ENCODE data around the gene TRIM33.

DNA sequence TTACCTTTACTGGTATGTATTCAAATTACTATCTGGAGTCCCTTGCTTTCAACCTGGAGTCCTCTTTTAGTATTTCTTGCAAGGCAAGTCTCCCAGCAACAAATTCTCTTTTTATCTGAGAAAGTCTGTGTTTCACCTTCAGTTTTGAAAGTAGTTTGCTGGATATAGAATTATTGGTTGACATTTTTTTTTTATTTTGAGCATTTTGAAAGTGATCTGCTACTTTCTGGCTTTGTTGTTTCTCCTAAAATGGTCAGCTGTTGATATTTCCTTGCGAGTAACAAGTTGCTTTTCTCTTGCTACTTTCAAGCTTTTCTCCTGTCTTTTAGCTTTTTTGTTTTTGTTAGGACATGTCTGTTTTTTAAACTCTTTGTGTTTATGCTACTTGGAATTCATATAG, 126.1 kb downstream of the TRIM33 start:
- TF ChIP-seq, protein P1, sequence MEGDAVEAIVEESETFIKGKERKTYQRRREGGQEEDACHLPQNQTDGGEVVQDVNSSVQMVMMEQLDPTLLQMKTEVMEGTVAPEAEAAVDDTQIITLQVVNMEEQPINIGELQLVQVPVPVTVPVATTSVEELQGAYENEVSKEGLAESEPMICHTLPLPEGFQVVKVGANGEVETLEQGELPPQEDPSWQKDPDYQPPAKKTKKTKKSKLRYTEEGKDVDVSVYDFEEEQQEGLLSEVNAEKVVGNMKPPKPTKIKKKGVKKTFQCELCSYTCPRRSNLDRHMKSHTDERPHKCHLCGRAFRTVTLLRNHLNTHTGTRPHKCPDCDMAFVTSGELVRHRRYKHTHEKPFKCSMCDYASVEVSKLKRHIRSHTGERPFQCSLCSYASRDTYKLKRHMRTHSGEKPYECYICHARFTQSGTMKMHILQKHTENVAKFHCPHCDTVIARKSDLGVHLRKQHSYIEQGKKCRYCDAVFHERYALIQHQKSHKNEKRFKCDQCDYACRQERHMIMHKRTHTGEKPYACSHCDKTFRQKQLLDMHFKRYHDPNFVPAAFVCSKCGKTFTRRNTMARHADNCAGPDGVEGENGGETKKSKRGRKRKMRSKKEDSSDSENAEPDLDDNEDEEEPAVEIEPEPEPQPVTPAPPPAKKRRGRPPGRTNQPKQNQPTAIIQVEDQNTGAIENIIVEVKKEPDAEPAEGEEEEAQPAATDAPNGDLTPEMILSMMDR (IDR thresholded peaks at IDR 0.05; ENCODE audit: insufficient read depth, low read depth, low read length): no peak
- no peak for TF ChIP-seq EZH2 (IDR thresholded peaks at IDR 0.05; ENCODE audit: insufficient read depth, low read length)
